ENCODE data around the gene UXS1.

UXS1 gene

DNA sequence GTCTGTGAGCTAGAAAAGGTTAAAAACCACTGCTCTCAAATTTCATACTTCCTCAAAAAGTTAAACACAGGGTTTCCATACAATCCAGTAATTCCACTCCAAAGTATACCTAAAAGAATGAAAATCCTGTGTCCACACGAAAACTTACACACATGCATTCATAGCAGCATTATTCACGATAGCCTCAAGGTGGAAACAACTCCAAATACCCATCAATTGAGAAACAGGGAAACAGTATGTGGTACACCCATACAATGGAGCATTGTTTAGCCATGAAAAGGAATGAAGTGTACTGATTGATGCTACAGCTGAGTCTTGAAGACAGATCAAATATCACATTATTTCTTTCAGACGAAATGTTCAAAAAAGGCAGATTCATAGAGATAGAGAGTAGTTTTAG is 36.7 kb downstream of the UXS1 start:
- Mint-ChIP-seq H3K9me3 (peaks cover 51% of the 10 kb centered on the region), H3K36me3 (ENCODE audit: low read depth) (peaks cover 87% of the 10 kb centered on the region), H3K27me3 (ENCODE audit: low read depth, poor library complexity) (no peaks in the 10 kb centered on the region), H3K4me3 (no peak overlapping the region), H3K27ac (no peak overlapping the region), H3K4me1 (peaks cover 40% of the 10 kb centered on the region)
- TF ChIP-seq, protein P1, sequence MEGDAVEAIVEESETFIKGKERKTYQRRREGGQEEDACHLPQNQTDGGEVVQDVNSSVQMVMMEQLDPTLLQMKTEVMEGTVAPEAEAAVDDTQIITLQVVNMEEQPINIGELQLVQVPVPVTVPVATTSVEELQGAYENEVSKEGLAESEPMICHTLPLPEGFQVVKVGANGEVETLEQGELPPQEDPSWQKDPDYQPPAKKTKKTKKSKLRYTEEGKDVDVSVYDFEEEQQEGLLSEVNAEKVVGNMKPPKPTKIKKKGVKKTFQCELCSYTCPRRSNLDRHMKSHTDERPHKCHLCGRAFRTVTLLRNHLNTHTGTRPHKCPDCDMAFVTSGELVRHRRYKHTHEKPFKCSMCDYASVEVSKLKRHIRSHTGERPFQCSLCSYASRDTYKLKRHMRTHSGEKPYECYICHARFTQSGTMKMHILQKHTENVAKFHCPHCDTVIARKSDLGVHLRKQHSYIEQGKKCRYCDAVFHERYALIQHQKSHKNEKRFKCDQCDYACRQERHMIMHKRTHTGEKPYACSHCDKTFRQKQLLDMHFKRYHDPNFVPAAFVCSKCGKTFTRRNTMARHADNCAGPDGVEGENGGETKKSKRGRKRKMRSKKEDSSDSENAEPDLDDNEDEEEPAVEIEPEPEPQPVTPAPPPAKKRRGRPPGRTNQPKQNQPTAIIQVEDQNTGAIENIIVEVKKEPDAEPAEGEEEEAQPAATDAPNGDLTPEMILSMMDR (IDR thresholded peaks at IDR 0.05): no peak
- no peak for DNase-seq

DNA sequence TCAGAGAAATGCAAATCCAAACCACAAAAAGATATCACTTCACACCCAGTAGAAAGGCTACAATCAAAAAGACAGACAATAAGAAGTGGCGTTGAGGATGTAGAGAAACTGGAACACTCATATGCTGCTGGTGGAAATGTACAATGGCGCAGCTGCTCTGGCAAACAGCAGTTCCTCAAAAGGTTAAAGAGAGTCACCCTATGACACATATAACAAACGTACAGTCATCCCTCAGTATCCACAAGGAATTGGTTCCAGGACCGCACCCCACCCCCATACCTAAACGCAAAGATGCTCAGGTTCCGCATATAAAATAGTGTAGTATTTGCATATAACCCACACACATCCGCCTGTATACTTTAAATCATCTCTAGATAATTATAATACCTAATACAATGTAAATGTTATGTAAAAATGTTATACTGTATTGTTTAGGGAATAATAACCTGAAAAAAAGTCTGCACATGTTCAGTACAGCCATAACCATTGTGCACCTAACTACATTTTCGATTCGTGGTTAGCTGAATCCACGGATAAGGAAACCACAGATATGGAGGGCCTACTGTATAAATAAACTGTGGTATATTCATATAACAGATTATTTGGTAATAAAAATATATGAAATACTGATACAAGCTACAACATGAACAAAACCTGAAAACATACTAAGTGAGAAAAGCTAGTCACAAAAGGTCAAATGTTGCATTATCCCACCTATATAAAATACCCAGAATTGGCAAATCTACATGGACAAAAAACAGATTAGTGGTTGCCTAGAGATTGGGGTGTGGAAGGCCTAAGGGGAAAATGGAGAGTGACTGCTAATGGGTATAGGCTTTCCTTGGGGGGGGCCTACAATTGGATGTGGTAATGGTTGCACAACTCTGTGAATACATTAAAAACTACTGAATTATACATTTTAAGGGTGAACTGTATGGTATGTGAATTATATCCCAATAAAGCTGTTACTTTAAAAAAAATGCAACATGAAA is 37.5 kb downstream of the UXS1 start:
- H3K27ac Mint-ChIP-seq: no peak overlapping the region
- peaks cover 90% of the 10 kb centered on the region for H3K36me3 Mint-ChIP-seq (ENCODE audit: low read depth)
- H3K4me1 Mint-ChIP-seq: peaks cover 32% of the 10 kb centered on the region
- peaks cover 55% of the 10 kb centered on the region for H3K9me3 Mint-ChIP-seq
- no peak overlapping the region for H3K4me3 Mint-ChIP-seq
- TF ChIP-seq, protein P1 (IDR thresholded peaks at IDR 0.05): no peak
- DNase-seq: no peak
- H3K27me3 Mint-ChIP-seq (ENCODE audit: low read depth, poor library complexity): no peaks in the 10 kb centered on the region

DNA sequence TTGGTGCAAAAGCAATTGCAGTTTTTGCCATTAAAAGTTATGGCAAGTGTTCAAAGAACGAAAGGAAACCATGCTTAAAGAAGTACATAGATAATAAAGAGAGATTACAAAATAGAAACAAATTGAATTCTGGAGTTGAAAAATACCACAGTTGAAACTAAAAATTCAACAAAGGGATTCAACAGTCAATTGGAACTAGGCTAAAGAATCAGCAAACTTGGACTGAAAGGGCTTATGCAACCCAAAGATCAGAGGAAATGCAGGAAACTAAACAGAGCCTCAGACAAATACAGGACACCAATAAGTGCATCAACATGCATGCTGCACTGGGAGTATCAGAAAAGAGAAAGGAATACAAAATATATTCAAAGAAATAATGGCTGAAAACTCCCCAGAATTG is 40.3 kb downstream of the UXS1 start:
- TF ChIP-seq, protein P1 (IDR thresholded peaks at IDR 0.05): no peak
- no peak overlapping the region for H3K4me3 Mint-ChIP-seq
- peaks cover 100% of the 10 kb centered on the region for H3K36me3 Mint-ChIP-seq (ENCODE audit: low read depth)
- H3K27me3 Mint-ChIP-seq (ENCODE audit: low read depth, poor library complexity): peaks cover 4% of the 10 kb centered on the region
- peaks cover 55% of the 10 kb centered on the region for H3K9me3 Mint-ChIP-seq
- peaks cover 7% of the 10 kb centered on the region for H3K4me1 Mint-ChIP-seq
- H3K27ac Mint-ChIP-seq: no peak overlapping the region
- DNase-seq: no peak

DNA sequence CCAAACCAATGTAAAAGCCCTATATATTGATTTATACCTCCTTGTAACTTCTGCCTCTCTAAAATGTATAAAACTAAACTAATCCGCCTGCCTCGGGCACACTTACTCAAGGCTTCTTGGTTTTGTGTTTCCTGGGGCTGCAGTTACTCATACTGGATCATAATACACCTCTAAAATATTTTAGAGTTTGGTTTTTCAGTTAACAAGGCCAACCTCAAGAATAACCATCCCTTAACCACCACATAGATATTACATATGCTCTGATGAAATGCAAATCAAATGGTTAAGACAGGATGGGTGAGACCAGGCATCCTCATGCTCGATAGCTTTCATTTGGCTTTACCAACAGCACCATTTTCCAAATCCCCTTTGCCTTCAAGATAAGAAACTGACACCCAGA is 46.4 kb downstream of the UXS1 start:
- Mint-ChIP-seq H3K27me3 (ENCODE audit: low read depth, poor library complexity) (peaks cover 4% of the 10 kb centered on the region), H3K4me3 (no peak overlapping the region), H3K27ac (peak overlapping the region; percentile 75), H3K9me3 (peaks cover 7% of the 10 kb centered on the region), H3K36me3 (ENCODE audit: low read depth) (peaks cover 83% of the 10 kb centered on the region), H3K4me1 (peaks cover 25% of the 10 kb centered on the region)
- TF ChIP-seq, protein P1 (IDR thresholded peaks at IDR 0.05): no peak
- DNase-seq: no peak

DNA sequence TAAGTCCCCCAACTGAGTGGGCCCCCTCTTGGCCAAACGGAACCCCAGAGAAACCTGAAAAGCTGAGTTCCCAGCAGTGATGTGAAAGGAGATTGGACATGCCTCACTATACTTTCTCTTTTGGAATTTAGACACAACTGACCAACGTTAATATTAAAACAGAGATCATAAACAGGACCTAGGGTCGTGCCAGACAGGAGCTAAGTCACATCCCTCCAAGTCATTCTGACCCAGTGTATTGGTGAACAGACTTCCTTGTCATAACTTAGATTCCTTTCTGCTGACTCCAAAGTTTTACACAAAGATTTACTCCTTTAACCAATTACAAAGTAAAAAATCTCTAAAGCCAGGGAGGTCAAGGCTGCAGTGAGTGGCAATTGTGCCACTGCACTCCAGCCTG is 46.9 kb downstream of the UXS1 start:
- Mint-ChIP-seq H3K27ac (peak overlapping the region; percentile 75), H3K4me3 (no peak overlapping the region), H3K36me3 (ENCODE audit: low read depth) (peaks cover 83% of the 10 kb centered on the region), H3K9me3 (peaks cover 2% of the 10 kb centered on the region), H3K27me3 (ENCODE audit: low read depth, poor library complexity) (peaks cover 4% of the 10 kb centered on the region), H3K4me1 (peaks cover 25% of the 10 kb centered on the region)
- TF ChIP-seq, protein P1 (IDR thresholded peaks at IDR 0.05): no peak
- DNase-seq: no peak
